Measurements from ENCODE around the gene NCAM1.

DNA sequence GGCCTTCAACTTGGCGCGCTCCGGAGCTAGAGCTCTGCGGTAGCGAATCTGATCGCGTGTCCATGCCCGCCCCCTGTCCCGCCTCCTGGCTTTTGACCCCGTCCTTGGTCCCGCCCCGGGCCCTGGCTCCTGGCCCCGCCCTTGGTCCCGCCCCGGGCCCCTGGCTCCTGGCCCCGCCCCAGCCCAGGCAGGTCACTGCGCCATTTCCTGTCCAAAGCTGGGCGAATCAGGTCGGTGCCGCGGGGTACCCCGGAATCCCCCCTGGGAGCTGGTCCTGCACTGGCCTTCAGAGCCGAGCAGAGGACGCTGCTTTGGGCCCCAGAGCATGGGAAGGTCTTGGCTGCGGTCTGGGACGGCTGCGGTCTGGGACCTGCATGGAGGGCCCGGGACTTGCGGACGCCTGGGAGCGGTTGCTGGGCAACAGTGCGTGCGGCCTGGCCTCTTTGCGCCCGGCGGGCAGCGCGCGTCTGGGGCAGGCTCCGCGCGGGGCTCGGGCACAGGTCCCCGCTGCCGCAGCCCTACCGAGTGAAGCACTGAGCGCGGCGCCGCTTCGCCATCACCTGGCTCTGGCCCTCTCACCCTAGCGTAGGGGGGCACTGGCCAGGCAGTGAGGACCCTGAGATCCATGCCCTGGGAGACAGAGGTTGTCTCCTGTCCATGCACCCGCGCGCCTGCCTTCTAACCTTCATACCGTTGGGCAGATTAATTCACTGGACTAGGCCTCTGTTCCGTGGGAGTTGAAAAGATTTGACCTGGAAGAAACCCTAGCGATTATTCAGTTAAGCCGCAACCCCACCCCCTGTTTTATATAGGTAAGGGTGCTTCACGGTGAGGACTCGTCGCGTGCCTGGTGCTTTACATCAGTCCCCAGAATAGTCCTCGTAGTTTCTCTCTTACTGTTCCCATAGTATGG, 353.4 kb downstream of the NCAM1 start, which contains the start of gene TTC12:
- no peak for TF ChIP-seq MXD4 (CRISPR knock-in tag; IDR thresholded peaks at IDR 0.05; ENCODE audit: borderline replicate concordance)
- TF ChIP-seq, protein P1, sequence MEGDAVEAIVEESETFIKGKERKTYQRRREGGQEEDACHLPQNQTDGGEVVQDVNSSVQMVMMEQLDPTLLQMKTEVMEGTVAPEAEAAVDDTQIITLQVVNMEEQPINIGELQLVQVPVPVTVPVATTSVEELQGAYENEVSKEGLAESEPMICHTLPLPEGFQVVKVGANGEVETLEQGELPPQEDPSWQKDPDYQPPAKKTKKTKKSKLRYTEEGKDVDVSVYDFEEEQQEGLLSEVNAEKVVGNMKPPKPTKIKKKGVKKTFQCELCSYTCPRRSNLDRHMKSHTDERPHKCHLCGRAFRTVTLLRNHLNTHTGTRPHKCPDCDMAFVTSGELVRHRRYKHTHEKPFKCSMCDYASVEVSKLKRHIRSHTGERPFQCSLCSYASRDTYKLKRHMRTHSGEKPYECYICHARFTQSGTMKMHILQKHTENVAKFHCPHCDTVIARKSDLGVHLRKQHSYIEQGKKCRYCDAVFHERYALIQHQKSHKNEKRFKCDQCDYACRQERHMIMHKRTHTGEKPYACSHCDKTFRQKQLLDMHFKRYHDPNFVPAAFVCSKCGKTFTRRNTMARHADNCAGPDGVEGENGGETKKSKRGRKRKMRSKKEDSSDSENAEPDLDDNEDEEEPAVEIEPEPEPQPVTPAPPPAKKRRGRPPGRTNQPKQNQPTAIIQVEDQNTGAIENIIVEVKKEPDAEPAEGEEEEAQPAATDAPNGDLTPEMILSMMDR (IDR thresholded peaks at IDR 0.05) = no peak
- TF ChIP-seq CREB1 (CRISPR knock-in tag; IDR thresholded peaks at IDR 0.05) = no peak
- no peak for TF ChIP-seq ELF4 (CRISPR knock-in tag; IDR thresholded peaks at IDR 0.05; ENCODE audit: low read depth)
- TF ChIP-seq, protein P2, sequence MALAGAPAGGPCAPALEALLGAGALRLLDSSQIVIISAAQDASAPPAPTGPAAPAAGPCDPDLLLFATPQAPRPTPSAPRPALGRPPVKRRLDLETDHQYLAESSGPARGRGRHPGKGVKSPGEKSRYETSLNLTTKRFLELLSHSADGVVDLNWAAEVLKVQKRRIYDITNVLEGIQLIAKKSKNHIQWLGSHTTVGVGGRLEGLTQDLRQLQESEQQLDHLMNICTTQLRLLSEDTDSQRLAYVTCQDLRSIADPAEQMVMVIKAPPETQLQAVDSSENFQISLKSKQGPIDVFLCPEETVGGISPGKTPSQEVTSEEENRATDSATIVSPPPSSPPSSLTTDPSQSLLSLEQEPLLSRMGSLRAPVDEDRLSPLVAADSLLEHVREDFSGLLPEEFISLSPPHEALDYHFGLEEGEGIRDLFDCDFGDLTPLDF (CRISPR knock-in tag; IDR thresholded peaks at IDR 0.05) = no peak
- TF ChIP-seq CREM (CRISPR knock-in tag; IDR thresholded peaks at IDR 0.05) = no peak
- TF ChIP-seq, protein P3, sequence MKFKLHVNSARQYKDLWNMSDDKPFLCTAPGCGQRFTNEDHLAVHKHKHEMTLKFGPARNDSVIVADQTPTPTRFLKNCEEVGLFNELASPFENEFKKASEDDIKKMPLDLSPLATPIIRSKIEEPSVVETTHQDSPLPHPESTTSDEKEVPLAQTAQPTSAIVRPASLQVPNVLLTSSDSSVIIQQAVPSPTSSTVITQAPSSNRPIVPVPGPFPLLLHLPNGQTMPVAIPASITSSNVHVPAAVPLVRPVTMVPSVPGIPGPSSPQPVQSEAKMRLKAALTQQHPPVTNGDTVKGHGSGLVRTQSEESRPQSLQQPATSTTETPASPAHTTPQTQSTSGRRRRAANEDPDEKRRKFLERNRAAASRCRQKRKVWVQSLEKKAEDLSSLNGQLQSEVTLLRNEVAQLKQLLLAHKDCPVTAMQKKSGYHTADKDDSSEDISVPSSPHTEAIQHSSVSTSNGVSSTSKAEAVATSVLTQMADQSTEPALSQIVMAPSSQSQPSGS (CRISPR knock-in tag; IDR thresholded peaks at IDR 0.05; ENCODE audit: borderline replicate concordance, low read depth) = no peak
- no peak for TF ChIP-seq JUN (CRISPR knock-in tag; IDR thresholded peaks at IDR 0.05)
- TF ChIP-seq ZNF317 (CRISPR knock-in tag; IDR thresholded peaks at IDR 0.05; ENCODE audit: borderline replicate concordance, low read depth) = no peak
- TF ChIP-seq ZNF232 (CRISPR knock-in tag; IDR thresholded peaks at IDR 0.05) = no peak
- TF ChIP-seq, protein P4, sequence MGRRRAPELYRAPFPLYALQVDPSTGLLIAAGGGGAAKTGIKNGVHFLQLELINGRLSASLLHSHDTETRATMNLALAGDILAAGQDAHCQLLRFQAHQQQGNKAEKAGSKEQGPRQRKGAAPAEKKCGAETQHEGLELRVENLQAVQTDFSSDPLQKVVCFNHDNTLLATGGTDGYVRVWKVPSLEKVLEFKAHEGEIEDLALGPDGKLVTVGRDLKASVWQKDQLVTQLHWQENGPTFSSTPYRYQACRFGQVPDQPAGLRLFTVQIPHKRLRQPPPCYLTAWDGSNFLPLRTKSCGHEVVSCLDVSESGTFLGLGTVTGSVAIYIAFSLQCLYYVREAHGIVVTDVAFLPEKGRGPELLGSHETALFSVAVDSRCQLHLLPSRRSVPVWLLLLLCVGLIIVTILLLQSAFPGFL (CRISPR knock-in tag; IDR thresholded peaks at IDR 0.05; ENCODE audit: borderline replicate concordance) = no peak
- no peak for TF ChIP-seq CBFB (CRISPR knock-in tag; IDR thresholded peaks at IDR 0.05; ENCODE audit: low read depth)
